SK-N-MC (cell line): ENCODE results near the gene SNX32.

Experiments
- DNase-seq: peaks from one replicate; pipeline ENCODE4 v3.0.0-alpha.2; 2011; ENCODE audit warnings: low read depth, low spot score
- H3K27ac ChIP-seq: fragments of 200-600 bp; sonication (generic); 2 replicates; pipeline ENCODE4 v1.5.1; 2016; ENCODE audit warnings: mixed run types
- H3K36me3 ChIP-seq: fragments of 200-600 bp; sonication (generic); 2 replicates; pipeline ENCODE4 v1.6.1; 2017; ENCODE audit warnings: antibody characterized with exemption, low read length, mixed read lengths; ENCODE audit not compliant: insufficient read depth
- H3K4me3 ChIP-seq: fragments of 200-600 bp; sonication (generic); 2 replicates; pipeline ENCODE4 v1.5.1; 2016
- H3K9ac ChIP-seq: fragments of 200-600 bp; sonication (generic); 2 replicates; pipeline ENCODE4 v1.8.0; 2017; ENCODE audit warnings: mixed run types, mixed read lengths; ENCODE audit not compliant: insufficient read length
- H3K9me3 ChIP-seq: fragments of 200-600 bp; sonication (generic); 2 replicates; pipeline ENCODE4 v1.6.1; 2017; ENCODE audit warnings: low read depth, mild to moderate bottlenecking, antibody characterized with exemption, low read length, moderate library complexity, mixed read lengths
- EZH2 ChIP-seq: fragments of 200-600 bp; sonication (generic); IDR thresholded peaks from one replicate; pipeline ENCODE4 v1.6.1; 2017; ENCODE audit warnings: antibody characterized with exemption
- FOXP2 ChIP-seq: optimal IDR thresholded peaks from 2 replicates; pipeline ENCODE3; 2011; ENCODE audit warnings: mild to moderate bottlenecking, moderate library complexity; ENCODE audit not compliant: insufficient read depth; ENCODE audit errors: extremely low read length, control extremely low read depth
- POLR2AphosphoS5 ChIP-seq: IDR thresholded peaks from 2 replicates; pipeline ENCODE4 v1.6.1; 2012; ENCODE audit warnings: mild to moderate bottlenecking, low read depth, low read length, borderline replicate concordance

Gene SNX32

GRCh38 chr11:65794570-65795510, 38.9 kb upstream of the SNX32 start:
- Histone ChIP-seq H3K27ac (no peak overlapping the region), H3K36me3 (no peaks in the 10 kb centered on the region), H3K9ac (no peak overlapping the region), H3K9me3 (no peaks in the 10 kb centered on the region), H3K4me3 (no peak overlapping the region)
- TF ChIP-seq POLR2AphosphoS5 (no peak), EZH2 (no peak), FOXP2 (no peak)
- DNase-seq, result no peak

DNA sequence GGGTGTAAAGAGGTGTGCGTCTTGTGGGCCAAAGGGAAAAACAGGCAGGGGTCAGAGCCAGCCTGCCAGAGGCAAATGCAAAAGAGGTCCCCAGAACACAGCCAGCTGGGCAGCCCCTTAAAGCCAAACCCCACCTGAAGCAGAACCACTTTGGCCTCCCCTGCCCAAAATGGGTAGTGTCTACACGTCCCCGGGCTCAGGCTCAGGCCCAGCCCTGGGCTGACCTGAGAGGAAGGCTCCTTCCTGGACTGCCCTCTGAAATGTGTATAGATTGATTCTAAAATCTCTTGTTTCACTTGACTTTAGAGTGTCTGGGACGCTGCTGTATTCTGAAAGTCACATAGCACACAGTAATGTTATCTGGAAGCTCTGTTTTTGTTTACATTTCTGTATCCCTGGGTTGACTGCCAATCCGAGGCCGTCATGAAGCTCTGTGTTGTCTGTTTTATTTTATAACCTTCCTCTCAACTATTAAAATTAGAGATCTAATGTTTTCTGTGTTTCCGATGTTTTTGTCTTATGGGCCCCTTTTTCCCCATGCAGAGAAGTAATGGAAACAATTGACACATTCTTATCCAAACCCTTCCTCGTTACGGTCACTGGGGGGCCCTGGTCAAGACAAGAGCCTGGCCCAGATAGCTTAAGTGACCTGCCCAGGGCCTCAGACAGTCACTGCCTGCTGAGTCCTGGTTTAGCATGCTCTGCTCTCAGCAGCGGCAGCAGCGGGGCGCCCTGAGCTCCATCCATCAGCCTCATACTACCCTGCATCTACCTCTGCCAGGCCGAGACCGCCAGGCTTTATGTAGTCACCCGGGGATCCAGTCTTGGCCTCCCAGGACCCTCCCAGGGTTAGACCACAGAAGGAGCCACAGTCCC, 36.8 kb upstream of the SNX32 start:
- no peak overlapping the region for H3K9ac ChIP-seq
- no peak overlapping the region for H3K4me3 ChIP-seq
- no peaks in the 10 kb centered on the region for H3K9me3 ChIP-seq
- no peak overlapping the region for H3K27ac ChIP-seq
- no peaks in the 10 kb centered on the region for H3K36me3 ChIP-seq
- TF ChIP-seq EZH2 (no peak), FOXP2 (no peak), POLR2AphosphoS5 (no peak)
- DNase-seq, result no peak

- Histone ChIP-seq H3K9me3 (no peaks in the 10 kb centered on the region), H3K27ac (no peak overlapping the region), H3K4me3 (no peak overlapping the region), H3K36me3 (no peaks in the 10 kb centered on the region), H3K9ac (no peak overlapping the region)
- TF ChIP-seq FOXP2 (no peak), EZH2 (no peak), POLR2AphosphoS5 (no peak)
- no peak for DNase-seq
Measured at GRCh38 chr11:65797711-65798110, 36.1 kb upstream of the SNX32 start.

- TF ChIP-seq EZH2, result no peak
- no peak for TF ChIP-seq FOXP2
- TF ChIP-seq POLR2AphosphoS5, result no peak
- no peaks in the 10 kb centered on the region for H3K36me3 ChIP-seq
- DNase-seq, result no peak
Measured at GRCh38 chr11:65798882-65799281, 34.9 kb upstream of the SNX32 start.

GRCh38 chr11:65801153-65801987, 32.4 kb upstream of the SNX32 start:
- Histone ChIP-seq H3K9ac (no peak overlapping the region), H3K36me3 (no peaks in the 10 kb centered on the region)
- TF ChIP-seq EZH2 (no peak), POLR2AphosphoS5 (no peak), FOXP2 (no peak)

More at GRCh38 chr11:65798882-65799281, 34.9 kb upstream of the SNX32 start:
- no peak overlapping the region for H3K27ac ChIP-seq
- H3K9me3 ChIP-seq, result no peaks in the 10 kb centered on the region
- no peak overlapping the region for H3K4me3 ChIP-seq
- H3K9ac ChIP-seq, result no peak overlapping the region

GRCh38 chr11:65802841-65803240, 30.9 kb upstream of the SNX32 start:
- TF ChIP-seq EZH2, result no peak
- no peak for TF ChIP-seq POLR2AphosphoS5
- TF ChIP-seq FOXP2, result no peak
- DNase-seq, result no peak
- Histone ChIP-seq H3K9ac (no peak overlapping the region), H3K27ac (no peak overlapping the region), H3K4me3 (no peak overlapping the region), H3K36me3 (no peaks in the 10 kb centered on the region), H3K9me3 (no peaks in the 10 kb centered on the region)

More at GRCh38 chr11:65801153-65801987, 32.4 kb upstream of the SNX32 start:
- no peak overlapping the region for H3K27ac ChIP-seq
- no peak for DNase-seq
- no peaks in the 10 kb centered on the region for H3K9me3 ChIP-seq
- H3K4me3 ChIP-seq, result no peak overlapping the region

- no peaks in the 10 kb centered on the region for H3K9me3 ChIP-seq
- no peak overlapping the region for H3K4me3 ChIP-seq
- H3K27ac ChIP-seq, result no peak overlapping the region
- no peak for DNase-seq
- no peak overlapping the region for H3K9ac ChIP-seq
- H3K36me3 ChIP-seq, result no peaks in the 10 kb centered on the region
- no peak for TF ChIP-seq FOXP2
- TF ChIP-seq EZH2, result no peak
- TF ChIP-seq POLR2AphosphoS5, result no peak
Measured at GRCh38 chr11:65803797-65804492, 29.8 kb upstream of the SNX32 start.
